Measurements from ENCODE around the gene CCDC192.

CCDC192 gene

DNA sequence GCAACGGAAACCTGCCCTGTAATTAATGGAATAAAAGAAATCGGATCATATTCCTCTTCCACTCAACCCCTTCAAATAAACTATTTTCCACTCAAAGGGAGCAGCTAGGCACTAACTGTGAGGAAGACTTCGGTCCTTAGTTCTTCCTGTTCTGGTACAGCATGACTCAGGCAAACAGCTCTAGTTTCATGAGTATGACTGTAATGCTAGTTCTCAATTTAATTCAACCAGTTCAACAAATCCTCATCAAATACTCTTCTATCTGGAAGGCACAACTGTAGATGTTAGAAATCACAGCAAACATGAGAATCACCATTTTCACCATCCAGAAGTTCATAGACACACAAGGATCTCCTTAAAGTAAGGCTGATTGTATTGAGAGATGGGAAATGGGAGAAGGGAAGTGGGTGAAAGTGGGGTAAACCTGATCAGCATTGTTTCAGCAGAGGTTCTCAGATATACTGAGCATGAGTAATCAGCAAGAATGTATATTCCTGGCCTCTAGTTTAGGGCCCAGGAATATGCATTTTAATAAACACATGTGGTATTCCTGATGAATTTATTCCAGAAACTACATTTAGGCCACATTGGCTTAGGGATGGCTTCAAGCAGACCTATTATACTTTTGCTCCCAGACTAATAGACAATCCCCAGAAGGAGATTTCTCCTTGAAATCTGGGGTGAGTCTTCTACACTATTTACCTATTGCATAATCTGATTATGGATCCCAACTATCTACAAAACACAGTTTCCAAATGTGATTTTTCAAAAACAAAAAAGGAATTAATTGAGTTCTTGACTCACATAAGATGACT lies 239.3 kb downstream of the CCDC192 start:
- TF ChIP-seq MYC (IDR thresholded peaks at IDR 0.05; ENCODE audit: low read depth, low read length) (no peak), POLR2A (IDR thresholded peaks at IDR 0.05; ENCODE audit: extremely low read depth, insufficient read length) (no peak)
- TF ChIP-seq, protein P1, sequence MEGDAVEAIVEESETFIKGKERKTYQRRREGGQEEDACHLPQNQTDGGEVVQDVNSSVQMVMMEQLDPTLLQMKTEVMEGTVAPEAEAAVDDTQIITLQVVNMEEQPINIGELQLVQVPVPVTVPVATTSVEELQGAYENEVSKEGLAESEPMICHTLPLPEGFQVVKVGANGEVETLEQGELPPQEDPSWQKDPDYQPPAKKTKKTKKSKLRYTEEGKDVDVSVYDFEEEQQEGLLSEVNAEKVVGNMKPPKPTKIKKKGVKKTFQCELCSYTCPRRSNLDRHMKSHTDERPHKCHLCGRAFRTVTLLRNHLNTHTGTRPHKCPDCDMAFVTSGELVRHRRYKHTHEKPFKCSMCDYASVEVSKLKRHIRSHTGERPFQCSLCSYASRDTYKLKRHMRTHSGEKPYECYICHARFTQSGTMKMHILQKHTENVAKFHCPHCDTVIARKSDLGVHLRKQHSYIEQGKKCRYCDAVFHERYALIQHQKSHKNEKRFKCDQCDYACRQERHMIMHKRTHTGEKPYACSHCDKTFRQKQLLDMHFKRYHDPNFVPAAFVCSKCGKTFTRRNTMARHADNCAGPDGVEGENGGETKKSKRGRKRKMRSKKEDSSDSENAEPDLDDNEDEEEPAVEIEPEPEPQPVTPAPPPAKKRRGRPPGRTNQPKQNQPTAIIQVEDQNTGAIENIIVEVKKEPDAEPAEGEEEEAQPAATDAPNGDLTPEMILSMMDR (IDR thresholded peaks at IDR 0.05; ENCODE audit: low read depth, low read length): no peak
- TF ChIP-seq, protein P2, sequence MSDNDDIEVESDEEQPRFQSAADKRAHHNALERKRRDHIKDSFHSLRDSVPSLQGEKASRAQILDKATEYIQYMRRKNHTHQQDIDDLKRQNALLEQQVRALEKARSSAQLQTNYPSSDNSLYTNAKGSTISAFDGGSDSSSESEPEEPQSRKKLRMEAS (IDR thresholded peaks at IDR 0.05; ENCODE audit: low read depth, low read length): no peak
- H3K4me3 ChIP-seq (ENCODE audit: low read depth, low read length): no peak overlapping the region
- no peak for DNase-seq (ENCODE audit: low read depth)

DNA sequence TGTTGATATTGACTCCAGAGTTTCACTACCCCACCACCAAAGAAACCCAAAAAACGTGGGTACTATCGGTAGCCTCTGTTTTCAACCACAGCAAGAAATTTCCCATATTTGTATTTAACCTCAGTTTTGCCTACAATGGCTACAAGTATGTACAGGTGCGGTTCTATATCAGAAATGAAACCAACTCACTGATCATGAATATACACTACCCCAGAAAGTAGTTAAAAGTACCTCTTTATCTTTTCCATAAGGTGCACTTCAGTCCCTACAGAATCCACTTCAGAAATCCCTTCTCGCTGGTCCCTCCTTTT lies 239.8 kb downstream of the CCDC192 start:
- TF ChIP-seq, protein P1 (IDR thresholded peaks at IDR 0.05; ENCODE audit: low read depth, low read length): no peak
- TF ChIP-seq, protein P2 (IDR thresholded peaks at IDR 0.05; ENCODE audit: low read depth, low read length): no peak
- TF ChIP-seq MYC (IDR thresholded peaks at IDR 0.05; ENCODE audit: low read depth, low read length) (no peak), POLR2A (IDR thresholded peaks at IDR 0.05; ENCODE audit: extremely low read depth, insufficient read length) (no peak)
- H3K4me3 ChIP-seq (ENCODE audit: low read depth, low read length): no peak overlapping the region
- DNase-seq (ENCODE audit: low read depth): no peak

DNA sequence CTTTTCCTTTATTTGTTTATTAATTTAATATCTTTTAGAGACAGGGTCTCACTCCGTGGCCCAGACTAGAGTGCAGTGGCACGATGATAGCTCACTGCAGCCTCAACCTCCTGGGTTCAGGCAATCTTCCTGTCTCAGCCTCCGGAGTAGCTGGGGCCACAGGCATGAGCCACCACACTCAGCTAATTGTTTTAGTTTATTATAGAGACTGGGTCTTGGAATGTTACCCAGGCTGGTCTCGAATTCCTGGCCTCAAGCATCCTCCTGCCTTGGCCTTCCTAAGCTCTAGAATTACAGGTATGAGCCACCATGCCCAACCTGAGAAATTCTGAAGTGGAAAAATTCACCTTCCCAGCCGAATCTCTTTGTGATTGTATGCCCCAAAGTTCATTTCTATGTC lies 240.9 kb downstream of the CCDC192 start:
- TF ChIP-seq, protein P1 (IDR thresholded peaks at IDR 0.05; ENCODE audit: low read depth, low read length): no peak
- TF ChIP-seq MYC (IDR thresholded peaks at IDR 0.05; ENCODE audit: low read depth, low read length): no peak
- TF ChIP-seq POLR2A (IDR thresholded peaks at IDR 0.05; ENCODE audit: extremely low read depth, insufficient read length): no peak
- TF ChIP-seq, protein P2 (IDR thresholded peaks at IDR 0.05; ENCODE audit: low read depth, low read length): no peak
- no peak overlapping the region for H3K4me3 ChIP-seq (ENCODE audit: low read depth, low read length)
- DNase-seq (ENCODE audit: low read depth): no peak

DNA sequence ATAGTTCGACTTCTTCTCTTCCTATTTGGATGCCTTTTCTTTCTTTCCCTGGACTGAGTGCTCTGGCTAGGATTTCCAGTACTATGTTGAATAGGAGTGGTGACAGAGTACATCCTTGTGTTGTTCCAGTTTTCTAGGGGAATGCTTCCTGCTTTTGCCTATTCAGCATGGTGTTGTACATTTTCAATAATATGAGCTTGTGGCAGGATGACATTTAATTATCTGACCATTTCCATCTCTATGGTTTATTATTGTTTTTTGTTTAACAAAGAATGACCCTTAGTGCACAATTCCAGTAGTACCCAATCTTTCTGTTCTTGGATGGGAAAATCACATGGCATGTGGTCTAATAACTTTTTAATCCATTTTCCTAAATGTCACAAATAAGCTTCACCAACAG lies 244.8 kb downstream of the CCDC192 start:
- no peak for DNase-seq (ENCODE audit: low read depth)
- H3K4me3 ChIP-seq (ENCODE audit: low read depth, low read length): no peak overlapping the region
- TF ChIP-seq, protein P1 (IDR thresholded peaks at IDR 0.05; ENCODE audit: low read depth, low read length): no peak

DNA sequence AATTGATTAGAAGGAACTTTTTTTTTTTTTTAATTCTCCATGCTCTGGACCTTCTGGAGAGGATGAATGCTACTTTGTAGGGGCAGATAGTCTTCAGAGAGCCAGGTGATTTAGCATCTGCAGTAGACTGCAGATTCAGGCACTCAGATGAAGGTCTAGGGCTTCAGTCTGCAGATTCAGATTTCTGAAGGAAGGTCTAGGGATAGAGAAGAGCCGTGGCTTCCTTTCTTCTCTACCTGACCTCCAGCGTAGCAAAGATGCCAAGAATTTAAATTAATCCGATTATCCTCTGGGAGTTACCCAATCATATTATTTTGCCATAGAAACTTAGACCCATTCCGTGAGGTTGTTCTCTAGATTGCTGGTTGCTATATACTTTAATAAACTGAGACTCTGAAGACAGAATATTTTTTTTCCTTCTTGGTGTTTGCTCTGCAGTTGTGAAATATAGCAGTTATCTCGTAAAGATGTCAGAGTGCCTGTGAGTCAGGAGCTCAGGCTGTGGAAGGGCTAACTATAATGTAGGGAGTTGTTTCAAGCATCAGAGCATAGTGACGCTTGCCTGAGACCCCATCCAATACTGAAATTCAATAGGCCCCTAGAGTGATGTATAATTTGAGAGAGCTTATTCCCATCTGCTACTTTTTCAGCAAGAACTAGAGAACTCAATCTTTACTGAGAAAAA lies 247.7 kb downstream of the CCDC192 start:
- TF ChIP-seq, protein P2 (IDR thresholded peaks at IDR 0.05; ENCODE audit: low read depth, low read length): no peak
- TF ChIP-seq MYC (IDR thresholded peaks at IDR 0.05; ENCODE audit: low read depth, low read length) (no peak), POLR2A (IDR thresholded peaks at IDR 0.05; ENCODE audit: extremely low read depth, insufficient read length) (no peak)
- TF ChIP-seq, protein P1 (IDR thresholded peaks at IDR 0.05; ENCODE audit: low read depth, low read length): no peak
- H3K4me3 ChIP-seq (ENCODE audit: low read depth, low read length): no peak overlapping the region
- DNase-seq (ENCODE audit: low read depth): peak; percentile 49
